ENCODE measurements around the gene SLC5A2. TPM values are rescaled to one million over a fixed set of nuclear protein-coding genes. Genes with fewer than 3 reads are reported as not detected.

Gene SLC5A2
- total and polyA plus RNA-seq, 2 of the 13 experiments (the other 11 are each of a cell fraction or from before 2014, with no cell fraction given), result 0.24 to 0.97 TPM

GRCh38 chr16:31458844-31459686 lies 23.9 kb upstream of the SLC5A2 start, which contains the start of gene ARMC5 (continued):
- TF ChIP-seq PRDM4 (CRISPR knock-in tag; IDR thresholded peaks at IDR 0.05; ENCODE audit: borderline replicate concordance) (no peak), ZNF431 (CRISPR knock-in tag; IDR thresholded peaks at IDR 0.05; ENCODE audit: borderline replicate concordance, low read depth) (peak; percentile 92), ZNF558 (CRISPR knock-in tag; IDR thresholded peaks at IDR 0.05; ENCODE audit: borderline replicate concordance) (peak; percentile 97; the same call in 1 of the 2 replicates), CC2D1A (CRISPR knock-in tag; IDR thresholded peaks at IDR 0.05) (0 out of 2 replicates have a peak, but pooled peaks have one; percentile 27), ZHX2 (IDR thresholded peaks at IDR 0.05; ENCODE audit: low read depth) (peak; percentile 99), ZHX2 (CRISPR knock-in tag; IDR thresholded peaks at IDR 0.05; ENCODE audit: borderline replicate concordance) (no peak; the same call in none of the 2 replicates), RFXAP (CRISPR knock-in tag; IDR thresholded peaks at IDR 0.05; ENCODE audit: borderline replicate concordance) (peak; percentile 81; the same call in 1 of the 2 replicates), THAP9 (CRISPR knock-in tag; IDR thresholded peaks at IDR 0.05; ENCODE audit: borderline replicate concordance) (peak; percentile 90), ARNTL (CRISPR knock-in tag; IDR thresholded peaks at IDR 0.05) (peak; percentile 78; the same call in 1 of the 2 replicates), REL (CRISPR knock-in tag; conservative IDR thresholded peaks at IDR 0.05) (peak; percentile 73; the same call in 1 of the 2 replicates), ZNF10 (CRISPR knock-in tag; IDR thresholded peaks at IDR 0.05; ENCODE audit: borderline replicate concordance, low read depth) (no peak), SATB2 (CRISPR knock-in tag; IDR thresholded peaks at IDR 0.05) (peak; percentile 84; the same call in 1 of the 2 replicates), CAMTA2 (CRISPR knock-in tag; IDR thresholded peaks at IDR 0.05; ENCODE audit: borderline replicate concordance) (no peak; the same call in 1 of the 2 replicates), RCOR2 (CRISPR knock-in tag; IDR thresholded peaks at IDR 0.05) (peak; percentile 63; the same call in 1 of the 2 replicates)
